GM21381 (cell line): ENCODE results near the gene CCR7.
"Not testable (repeated sequence)": the region's sequence is repeated elsewhere in the genome, so short reads cannot be mapped to it uniquely, and the experiment has no call there.

Source experiments
- ATAC-seq: cut with Tn5 transposase; IDR thresholded peaks from one replicate; pipeline ENCODE4 v1.9.1; 2021; ENCODE audit warnings: mild to moderate bottlenecking, moderate library complexity; ENCODE audit not compliant: unreplicated experiment

Gene CCR7

GRCh38 chr17:40552806-40553693 lies 12.2 kb downstream of the CCR7 start:
- ATAC-seq = no peak

- no peak for ATAC-seq
Measured at GRCh38 chr17:40551879-40552768, 13.1 kb downstream of the CCR7 start.

GRCh38 chr17:40551091-40551878 lies 14.0 kb downstream of the CCR7 start:
- ATAC-seq = no peak

GRCh38 chr17:40550608-40551007 lies 14.7 kb downstream of the CCR7 start:
- ATAC-seq = no peak

- no peak for ATAC-seq
Measured at GRCh38 chr17:40548982-40549685, 16.1 kb downstream of the CCR7 start.

- no peak for ATAC-seq
Measured at GRCh38 chr17:40548491-40548981, 16.7 kb downstream of the CCR7 start.

GRCh38 chr17:40547785-40548478 lies 17.3 kb downstream of the CCR7 start:
- no peak for ATAC-seq

GRCh38 chr17:40547079-40547784 lies 18.0 kb downstream of the CCR7 start:
- no peak for ATAC-seq

GRCh38 chr17:40546497-40546896 lies 18.8 kb downstream of the CCR7 start:
- not testable (repeated sequence) for ATAC-seq

GRCh38 chr17:40545660-40546059 lies 19.6 kb downstream of the CCR7 start:
- ATAC-seq = no peak

- no peak for ATAC-seq
Measured at GRCh38 chr17:40542558-40543411, 22.5 kb downstream of the CCR7 start.

GRCh38 chr17:40541873-40542557 lies 23.3 kb downstream of the CCR7 start:
- no peak for ATAC-seq

GRCh38 chr17:40541060-40541872 lies 24.0 kb downstream of the CCR7 start:
- ATAC-seq = no peak

- ATAC-seq = no peak
Measured at GRCh38 chr17:40540448-40540847, 24.8 kb downstream of the CCR7 start.

- ATAC-seq = no peak
Measured at GRCh38 chr17:40539711-40540411, 25.4 kb downstream of the CCR7 start.
